Activated CD8-positive, alpha-beta memory T cell treated with anti-CD3 and anti-CD28 coated beads, Interleukin-2, amount 50 U/mL, for 24 hours (primary cell): Measurements from ENCODE around the gene PPP1R26.
"Not testable (repeated sequence)": the region's sequence is repeated elsewhere in the genome, so short reads cannot be mapped to it uniquely, and the experiment has no call there.

Source experiments
- DNase-seq: peaks from one replicate; pipeline ENCODE4 v3.0.0-alpha.2; 2020; ENCODE audit errors: extremely low read depth

The PPP1R26 gene

GRCh38 chr9:135522931-135523330 is 43.3 kb downstream of the PPP1R26 start:
- DNase-seq, result no peak

- no peak for DNase-seq
These were observed 44.0 kb downstream of the PPP1R26 start for GRCh38 chr9:135523521-135524129.

- no peak for DNase-seq
These were observed 44.7 kb downstream of the PPP1R26 start for GRCh38 chr9:135524130-135524861.

- no peak for DNase-seq
These were observed 45.9 kb downstream of the PPP1R26 start for GRCh38 chr9:135525241-135526088.

GRCh38 chr9:135526089-135526729 is 46.6 kb downstream of the PPP1R26 start:
- no peak for DNase-seq

GRCh38 chr9:135526730-135527571 is 47.4 kb downstream of the PPP1R26 start:
- no peak for DNase-seq

- not testable (repeated sequence) for DNase-seq
These were observed 49.4 kb downstream of the PPP1R26 start for GRCh38 chr9:135528842-135529435.

GRCh38 chr9:135530146-135530545 is 50.6 kb downstream of the PPP1R26 start:
- DNase-seq, result no peak

- no peak for DNase-seq
These were observed 51.5 kb downstream of the PPP1R26 start for GRCh38 chr9:135531096-135531495.

- DNase-seq, result no peak
These were observed 53.5 kb downstream of the PPP1R26 start for GRCh38 chr9:135533113-135533512.

GRCh38 chr9:135533674-135534073 is 54.1 kb downstream of the PPP1R26 start:
- DNase-seq, result no peak

- not testable (repeated sequence) for DNase-seq
These were observed 54.7 kb downstream of the PPP1R26 start for GRCh38 chr9:135534192-135534711.

GRCh38 chr9:135534826-135535225 is 55.2 kb downstream of the PPP1R26 start:
- DNase-seq, result not testable (repeated sequence)

- not testable (repeated sequence) for DNase-seq
These were observed 56.0 kb downstream of the PPP1R26 start for GRCh38 chr9:135535631-135536030.

GRCh38 chr9:135536216-135536615 is 56.6 kb downstream of the PPP1R26 start:
- DNase-seq, result no peak
